Mesendoderm (in vitro differentiated cells): Measurements from ENCODE around the gene SYNJ2.
"Not testable (repeated sequence)": the region's sequence is repeated elsewhere in the genome, so short reads cannot be mapped to it uniquely, and the experiment has no call there.

Experiments used
- DNase-seq: peaks from one replicate; pipeline ENCODE4 v3.0.0; 2013
- H2AK5ac ChIP-seq: 2 replicates; pipeline ENCODE4 v1.6.1; 2013; ENCODE audit warnings: low read length, inconsistent platforms
- H2BK120ac ChIP-seq: 2 replicates; pipeline ENCODE4 v1.6.1; 2013; ENCODE audit warnings: low read depth, mild to moderate bottlenecking, low read length, moderate library complexity, mixed read lengths
- H2BK15ac ChIP-seq: replicated peaks from 2 replicates; pipeline ENCODE4 v1.6.1; 2013; ENCODE audit warnings: low read depth, mild to moderate bottlenecking, moderate library complexity
- H2BK5ac ChIP-seq: 2 replicates; pipeline ENCODE4 v1.6.1; 2013; ENCODE audit warnings: low read length, inconsistent platforms
- H3K18ac ChIP-seq: 2 replicates; pipeline ENCODE4 v1.6.1; 2013; ENCODE audit warnings: mild to moderate bottlenecking, low read length, mixed read lengths
- H3K23ac ChIP-seq: one replicate; pipeline ENCODE4 v1.6.1; 2013; ENCODE audit warnings: low read length
- H3K27ac ChIP-seq: 2 replicates; pipeline ENCODE4 v1.5.1; 2013; ENCODE audit warnings: low read depth, mild to moderate bottlenecking, inconsistent platforms, low read length, moderate library complexity
- H3K27me3 ChIP-seq: 2 replicates; pipeline ENCODE4 v1.6.1; 2013; ENCODE audit warnings: low read length, control low read depth, mild to moderate bottlenecking, inconsistent platforms; ENCODE audit not compliant: insufficient read depth, poor library complexity
- H3K36me3 ChIP-seq: 2 replicates; pipeline ENCODE4 v1.6.1; 2013; ENCODE audit warnings: low read length, inconsistent platforms; ENCODE audit not compliant: control insufficient read depth, insufficient read depth
- H3K4ac ChIP-seq: one replicate; pipeline ENCODE4 v1.6.1; 2013; ENCODE audit warnings: low read depth, mild to moderate bottlenecking, low read length, moderate library complexity
- H3K4me1 ChIP-seq: 2 replicates; pipeline ENCODE4 v1.6.1; 2013; ENCODE audit warnings: low read depth, low read length, inconsistent platforms; ENCODE audit not compliant: control insufficient read depth
- H3K4me2 ChIP-seq: 2 replicates; pipeline ENCODE4 v1.6.1; 2013; ENCODE audit warnings: low read length
- H3K4me3 ChIP-seq: 2 replicates; pipeline ENCODE4 v1.5.1; 2013; ENCODE audit warnings: mild to moderate bottlenecking, low read length
- H3K56ac ChIP-seq: one replicate; pipeline ENCODE4 v1.6.1; 2013; ENCODE audit warnings: low read length
- H3K79me1 ChIP-seq: 2 replicates; pipeline ENCODE4 v1.6.1; 2013; ENCODE audit warnings: low read length, inconsistent platforms
- H3K79me2 ChIP-seq: 2 replicates; pipeline ENCODE4 v1.6.1; 2013; ENCODE audit warnings: mild to moderate bottlenecking, low read length; ENCODE audit not compliant: control insufficient read depth, insufficient read depth
- H3K9ac ChIP-seq: 2 replicates; pipeline ENCODE4 v1.6.1; 2013; ENCODE audit warnings: low read length, inconsistent platforms
- H4K5ac ChIP-seq: one replicate; pipeline ENCODE4 v1.6.1; 2013; ENCODE audit warnings: low read length
- H4K8ac ChIP-seq: one replicate; pipeline ENCODE4 v1.6.1; 2013; ENCODE audit warnings: low read depth, mild to moderate bottlenecking, control low read depth, low read length, moderate library complexity
- WGBS: extraction: QIAGEN DNeasy Blood & Tissue Kit; methylation state at CpG from one replicate; pipeline ENCODE4 v1.1.7; 2013; ENCODE audit warnings: low lambda C conversion rate, missing lambda C conversion rate; ENCODE audit not compliant: insufficient coverage; ENCODE audit errors: extremely low coverage; 5-methylcytosine and 5-hydroxymethylcytosine counted together

Gene SYNJ2

GRCh38 chr6:157946053-157946617 lies 35.5 kb upstream of the SYNJ2 start:
- no peak overlapping the region for H3K27ac ChIP-seq
- no peaks in the 10 kb centered on the region for H3K27me3 ChIP-seq
- no peak overlapping the region for H3K23ac ChIP-seq
- no peak overlapping the region for H3K4me2 ChIP-seq
- no peak overlapping the region for H4K8ac ChIP-seq
- no peak overlapping the region for H2BK120ac ChIP-seq
- no peak overlapping the region for H3K18ac ChIP-seq
- no peak overlapping the region for H3K56ac ChIP-seq
- no CpG with 5 or more reads among the region's 6 CpGs for WGBS
- H3K9ac ChIP-seq, result no peak overlapping the region
- no peak overlapping the region for H3K4me3 ChIP-seq
- H3K4ac ChIP-seq, result no peak overlapping the region
- no peak overlapping the region for H2BK5ac ChIP-seq
- no peaks in the 10 kb centered on the region for H3K4me1 ChIP-seq
- H4K5ac ChIP-seq, result no peak overlapping the region
- no peaks in the 10 kb centered on the region for H3K79me2 ChIP-seq
- H3K79me1 ChIP-seq, result no peaks in the 10 kb centered on the region
- DNase-seq, result no peak
- no peak overlapping the region for H2AK5ac ChIP-seq
- H3K36me3 ChIP-seq, result peaks cover 11% of the 10 kb centered on the region
- no peak overlapping the region for H2BK15ac ChIP-seq

GRCh38 chr6:157946865-157947532 lies 34.7 kb upstream of the SYNJ2 start:
- H3K36me3 ChIP-seq, result peaks cover 7% of the 10 kb centered on the region
- H2BK5ac ChIP-seq, result no peak overlapping the region
- H3K18ac ChIP-seq, result no peak overlapping the region
- WGBS, result no CpG with 5 or more reads among the region's 5 CpGs
- H3K4ac ChIP-seq, result no peak overlapping the region
- no peak overlapping the region for H3K56ac ChIP-seq
- H2AK5ac ChIP-seq, result no peak overlapping the region
- H4K5ac ChIP-seq, result no peak overlapping the region
- no peak overlapping the region for H2BK120ac ChIP-seq
- no peak overlapping the region for H3K4me3 ChIP-seq
- H3K79me2 ChIP-seq, result no peaks in the 10 kb centered on the region
- no peak overlapping the region for H3K27ac ChIP-seq
- H4K8ac ChIP-seq, result no peak overlapping the region
- no peak overlapping the region for H3K23ac ChIP-seq
- H2BK15ac ChIP-seq, result no peak overlapping the region
- H3K27me3 ChIP-seq, result no peaks in the 10 kb centered on the region
- H3K79me1 ChIP-seq, result no peaks in the 10 kb centered on the region
- H3K4me1 ChIP-seq, result no peaks in the 10 kb centered on the region
- no peak overlapping the region for H3K9ac ChIP-seq
- peak; percentile 59 for DNase-seq
- no peak overlapping the region for H3K4me2 ChIP-seq

GRCh38 chr6:157950899-157951298 lies 30.8 kb upstream of the SYNJ2 start:
- not testable (repeated sequence) for H3K4me3 ChIP-seq, H3K9ac ChIP-seq, DNase-seq, H3K27me3 ChIP-seq, H2BK120ac ChIP-seq, H3K4ac ChIP-seq, H3K79me1 ChIP-seq, H3K23ac ChIP-seq, H3K36me3 ChIP-seq, H3K4me1 ChIP-seq, H4K5ac ChIP-seq, H2BK15ac ChIP-seq, H3K18ac ChIP-seq, H3K27ac ChIP-seq, H3K4me2 ChIP-seq, H3K56ac ChIP-seq, H4K8ac ChIP-seq, H3K79me2 ChIP-seq, H2AK5ac ChIP-seq, H2BK5ac ChIP-seq
- WGBS, result no CpG with 5 or more reads among the region's 1 CpG

- Histone ChIP-seq H3K79me1 (no peaks in the 10 kb centered on the region), H3K79me2 (no peaks in the 10 kb centered on the region), H3K27ac (no peak overlapping the region), H3K9ac (no peak overlapping the region), H3K36me3 (no peaks in the 10 kb centered on the region), H2BK15ac (no peak overlapping the region), H3K4ac (no peak overlapping the region), H3K27me3 (no peaks in the 10 kb centered on the region), H4K5ac (no peak overlapping the region), H2AK5ac (no peak overlapping the region), H3K4me2 (no peak overlapping the region), H3K23ac (no peak overlapping the region), H2BK5ac (no peak overlapping the region), H4K8ac (no peak overlapping the region), H3K18ac (no peak overlapping the region), H3K56ac (no peak overlapping the region), H3K4me1 (no peaks in the 10 kb centered on the region), H2BK120ac (no peak overlapping the region), H3K4me3 (no peak overlapping the region)
- no peak for DNase-seq
- WGBS, result no CpG with 5 or more reads among the region's 9 CpGs
Measured at GRCh38 chr6:157951828-157952227, 29.8 kb upstream of the SYNJ2 start.

- Histone ChIP-seq H3K18ac (no peak overlapping the region), H2BK5ac (no peak overlapping the region), H3K4me1 (no peaks in the 10 kb centered on the region), H3K27me3 (no peaks in the 10 kb centered on the region), H4K5ac (no peak overlapping the region), H3K4me3 (no peak overlapping the region), H4K8ac (no peak overlapping the region), H3K4ac (no peak overlapping the region), H3K23ac (no peak overlapping the region), H3K56ac (no peak overlapping the region), H2BK15ac (no peak overlapping the region), H3K9ac (no peak overlapping the region), H3K27ac (no peak overlapping the region), H3K4me2 (no peak overlapping the region), H2AK5ac (no peak overlapping the region), H3K79me2 (no peaks in the 10 kb centered on the region), H2BK120ac (no peak overlapping the region), H3K79me1 (no peaks in the 10 kb centered on the region), H3K36me3 (no peaks in the 10 kb centered on the region)
- peak; percentile 17 for DNase-seq
- WGBS, result no CpG with 5 or more reads among the region's 7 CpGs
Measured at GRCh38 chr6:157952861-157953351, 28.8 kb upstream of the SYNJ2 start.
